KMS-11 (cell line): Measurements from ENCODE around the gene MRO.
"Not testable (repeated sequence)": the region's sequence is repeated elsewhere in the genome, so short reads cannot be mapped to it uniquely, and the experiment has no call there.

ENCODE experiments used
- H2AFZ ChIP-seq: fragments of 200-600 bp; sonication (generic); 2 replicates; pipeline ENCODE4 v1.6.1; 2016; ENCODE audit warnings: antibody characterized with exemption, mixed run types, low read depth
- H3K27ac ChIP-seq: fragments of 200-600 bp; sonication (generic); 2 replicates; pipeline ENCODE4 v1.6.1; 2016; ENCODE audit warnings: mild to moderate bottlenecking, mixed run types
- H3K27me3 ChIP-seq: fragments of 200-600 bp; sonication (generic); 2 replicates; pipeline ENCODE4 v1.6.1; 2017; ENCODE audit warnings: mild to moderate bottlenecking, low read depth, mixed run types, moderate library complexity; ENCODE audit not compliant: insufficient read depth
- H3K36me3 ChIP-seq: fragments of 200-600 bp; sonication (generic); 2 replicates; pipeline ENCODE4 v1.6.1; 2017; ENCODE audit warnings: mild to moderate bottlenecking, mixed run types; ENCODE audit not compliant: insufficient read depth
- H3K4me1 ChIP-seq: fragments of 200-600 bp; sonication (generic); 2 replicates; pipeline ENCODE4 v1.6.1; 2016; ENCODE audit warnings: mild to moderate bottlenecking, low read depth, mixed run types; ENCODE audit not compliant: poor library complexity, severe bottlenecking
- H3K4me2 ChIP-seq: fragments of 200-600 bp; sonication (generic); 2 replicates; pipeline ENCODE4 v1.7.0; 2016; ENCODE audit warnings: mild to moderate bottlenecking, mixed run types
- H3K4me3 ChIP-seq: fragments of 200-600 bp; sonication (generic); IDR thresholded peaks from 2 replicates; pipeline ENCODE4 v1.6.1; 2017; ENCODE audit warnings: low read depth, low read length, mixed read lengths; ENCODE audit not compliant: insufficient read depth
- H3K79me2 ChIP-seq: fragments of 200-600 bp; sonication (generic); 2 replicates; pipeline ENCODE4 v1.6.1; 2016; ENCODE audit warnings: low read depth, mixed run types; ENCODE audit not compliant: insufficient read depth
- H3K9ac ChIP-seq: fragments of 200-600 bp; sonication (generic); 2 replicates; pipeline ENCODE4 v1.6.1; 2016; ENCODE audit warnings: mild to moderate bottlenecking, mixed run types
- H4K20me1 ChIP-seq: fragments of 200-600 bp; sonication (generic); 2 replicates; pipeline ENCODE4 v1.6.1; 2016; ENCODE audit warnings: mild to moderate bottlenecking, mixed run types; ENCODE audit not compliant: insufficient read depth
- CTCF ChIP-seq: fragments of 200-600 bp; sonication (generic); conservative IDR thresholded peaks from 2 replicates; pipeline ENCODE4 v1.6.1; 2017; ENCODE audit warnings: low read depth, mild to moderate bottlenecking, antibody characterized with exemption, low read length, moderate library complexity, mixed read lengths

Gene MRO

GRCh38 chr18:50862401-50862800 is 42.6 kb upstream of the MRO start:
- Histone ChIP-seq H3K27ac (no peak overlapping the region), H3K9ac (no peak overlapping the region), H3K79me2 (no peaks in the 10 kb centered on the region), H3K27me3 (no peaks in the 10 kb centered on the region), H3K36me3 (no peaks in the 10 kb centered on the region), H3K4me1 (no peaks in the 10 kb centered on the region), H2AFZ (no peak overlapping the region), H4K20me1 (no peaks in the 10 kb centered on the region), H3K4me3 (no peak overlapping the region), H3K4me2 (no peak overlapping the region)
- no peak for TF ChIP-seq CTCF

GRCh38 chr18:50861617-50862016 is 41.8 kb upstream of the MRO start:
- H3K79me2 ChIP-seq: no peaks in the 10 kb centered on the region
- no peak for TF ChIP-seq CTCF
- H4K20me1 ChIP-seq: no peaks in the 10 kb centered on the region
- H2AFZ ChIP-seq: no peak overlapping the region
- H3K4me2 ChIP-seq: no peak overlapping the region
- no peaks in the 10 kb centered on the region for H3K4me1 ChIP-seq
- no peaks in the 10 kb centered on the region for H3K36me3 ChIP-seq
- H3K9ac ChIP-seq: no peak overlapping the region
- H3K4me3 ChIP-seq: no peak overlapping the region
- no peak overlapping the region for H3K27ac ChIP-seq
- no peaks in the 10 kb centered on the region for H3K27me3 ChIP-seq

GRCh38 chr18:50859793-50860555 is 40.2 kb upstream of the MRO start:
- no peak overlapping the region for H3K27ac ChIP-seq
- no peaks in the 10 kb centered on the region for H3K4me1 ChIP-seq
- no peaks in the 10 kb centered on the region for H3K79me2 ChIP-seq
- TF ChIP-seq CTCF: no peak
- no peak overlapping the region for H2AFZ ChIP-seq
- H3K4me2 ChIP-seq: no peak overlapping the region
- H3K4me3 ChIP-seq: no peak overlapping the region
- no peak overlapping the region for H3K9ac ChIP-seq
- H4K20me1 ChIP-seq: no peaks in the 10 kb centered on the region
- no peaks in the 10 kb centered on the region for H3K27me3 ChIP-seq
- H3K36me3 ChIP-seq: no peaks in the 10 kb centered on the region

GRCh38 chr18:50857694-50858093 is 37.9 kb upstream of the MRO start:
- H3K27ac ChIP-seq: no peak overlapping the region
- H3K79me2 ChIP-seq: no peaks in the 10 kb centered on the region
- no peaks in the 10 kb centered on the region for H3K4me1 ChIP-seq
- no peak overlapping the region for H3K4me2 ChIP-seq
- no peak overlapping the region for H3K9ac ChIP-seq
- TF ChIP-seq CTCF: no peak
- H4K20me1 ChIP-seq: no peaks in the 10 kb centered on the region
- H3K36me3 ChIP-seq: no peaks in the 10 kb centered on the region
- no peak overlapping the region for H3K4me3 ChIP-seq
- H2AFZ ChIP-seq: no peak overlapping the region
- no peaks in the 10 kb centered on the region for H3K27me3 ChIP-seq

GRCh38 chr18:50857166-50857565 is 37.4 kb upstream of the MRO start:
- H3K79me2 ChIP-seq, H3K36me3 ChIP-seq, H3K9ac ChIP-seq, H3K4me1 ChIP-seq, H3K4me3 ChIP-seq, H2AFZ ChIP-seq, H3K4me2 ChIP-seq, H4K20me1 ChIP-seq, H3K27me3 ChIP-seq, H3K27ac ChIP-seq: not testable (repeated sequence)
